H1 (cell line): ENCODE data around the gene C20orf96. TPM values are rescaled to one million over a fixed set of nuclear protein-coding genes. Genes with fewer than 3 reads are reported as not detected.
A peak's percentile ranks its signal among the peaks of the same experiment; 100 is the strongest.

Experiments used
- CTCF ChIA-PET: fragments of 300-600 bp; sonication (Branson Sonifier 250); formaldehyde crosslinking; loops from one replicate; lab custom pipeline; 2021; ENCODE audit not compliant: partially characterized antibody; lab: Charles Lee
- POLR2A ChIA-PET: fragments of 300-600 bp; sonication (Branson Sonifier 250); formaldehyde crosslinking; loops from one replicate; lab custom pipeline; 2021; ENCODE audit warnings: inconsistent platforms; ENCODE audit not compliant: partially characterized antibody; lab: Charles Lee
- DNase-seq, 2 experiments: peaks; one replicate each; pipeline versions ENCODE4 v3.0.0 to v3.0.0-alpha.2; 2010 to 2022; ENCODE audit warnings: low spot score in 2 of 2, low read depth in 1 of 2, mixed read lengths in 1 of 2
- FAIRE-seq: peaks from 2 replicates; lab custom pipeline; 2011; peaks lifted over from hg19 to GRCh38; lab: Jason Lieb, UNC
- H2AFZ ChIP-seq: 2 replicates; pipeline ENCODE4 v1.8.1; 2012; ENCODE audit warnings: low read length, inconsistent platforms
- H2AK5ac ChIP-seq: 2 replicates; pipeline ENCODE4 v1.6.1; 2013; ENCODE audit warnings: low read depth, low read length
- H2BK120ac ChIP-seq: replicated peaks from 2 replicates; pipeline ENCODE3; 2013; ENCODE audit warnings: low read depth, low read length, inconsistent platforms
- H2BK12ac ChIP-seq: 2 replicates; pipeline ENCODE4 v1.6.1; 2013; ENCODE audit warnings: low read depth, low read length
- H2BK15ac ChIP-seq: 2 replicates; pipeline ENCODE4 v1.6.1; 2013; ENCODE audit warnings: low read length
- H2BK20ac ChIP-seq: 2 replicates; pipeline ENCODE4 v1.6.1; 2013; ENCODE audit warnings: low read length
- H2BK5ac ChIP-seq: 2 replicates; pipeline ENCODE4 v1.6.1; 2013; ENCODE audit warnings: low read depth, low read length
- H3K14ac ChIP-seq: 2 replicates; pipeline ENCODE4 v1.6.1; 2013; ENCODE audit warnings: inconsistent platforms; ENCODE audit not compliant: insufficient read length
- H3K18ac ChIP-seq: 2 replicates; pipeline ENCODE4 v1.6.1; 2013; ENCODE audit warnings: low read length; ENCODE audit errors: extremely low read depth
- H3K23ac ChIP-seq: 2 replicates; pipeline ENCODE4 v1.6.1; 2013; ENCODE audit warnings: inconsistent platforms; ENCODE audit not compliant: insufficient read length
- H3K23me2 ChIP-seq: 2 replicates; pipeline ENCODE4 v1.6.1; 2013; ENCODE audit warnings: low read depth, low read length
- H3K27ac ChIP-seq: 2 replicates; pipeline ENCODE4 v1.6.1; 2011; ENCODE audit warnings: low read depth, low read length, inconsistent platforms
- H3K27me3 ChIP-seq, 4 experiments: replicated peaks in 1 of 4; 1 replicate in 1 of 4; 2 replicates in 3 of 4; pipeline versions ENCODE4 v1.6.1 to v1.8.1; 2011 to 2013; ENCODE audit warnings: low read length in 3 of 4, mild to moderate bottlenecking in 3 of 4, inconsistent platforms in 2 of 4, mixed read lengths in 2 of 4, moderate library complexity in 1 of 4; ENCODE audit not compliant: control insufficient read depth in 3 of 4, insufficient read depth in 3 of 4; ENCODE audit errors: extremely low read depth in 1 of 4
- H3K36me3 ChIP-seq, 4 experiments: 2 replicates each; pipeline versions ENCODE4 v1.6.1 to v1.8.1; 2011 to 2013; ENCODE audit warnings: mild to moderate bottlenecking in 4 of 4, low read length in 3 of 4, moderate library complexity in 2 of 4, control low read depth in 1 of 4, inconsistent platforms in 1 of 4; ENCODE audit not compliant: insufficient read depth in 4 of 4, control insufficient read depth in 2 of 4
- H3K4ac ChIP-seq: replicated peaks from 2 replicates; pipeline ENCODE3; 2013; ENCODE audit warnings: low read length, low read depth, mixed read lengths, inconsistent platforms; ENCODE audit not compliant: insufficient read length
- H3K4me1 ChIP-seq, 4 experiments: replicated peaks in 1 of 4; 1 replicate in 1 of 4; 2 replicates in 3 of 4; pipeline versions ENCODE4 v1.6.1 to v1.8.1; 2011 to 2013; ENCODE audit warnings: low read length in 3 of 4, inconsistent platforms in 2 of 4, mixed read lengths in 1 of 4; ENCODE audit not compliant: insufficient read depth in 4 of 4, control insufficient read depth in 3 of 4
- H3K4me2 ChIP-seq, 2 experiments: 2 replicates each; pipeline versions ENCODE4 v1.6.1 to v1.8.1; 2011 to 2013; ENCODE audit warnings: low read depth in 2 of 2, low read length in 2 of 2, control low read depth in 1 of 2, inconsistent platforms in 1 of 2, mild to moderate bottlenecking in 1 of 2; ENCODE audit not compliant: insufficient read depth in 1 of 2
- H3K4me3 ChIP-seq, 4 experiments: fragments of 200-600, 300-600 bp in 1 of 4; sonication (generic), shearing (Covaris generic), sonication (Bioruptor Twin) in 1 of 4; 2 replicates each; pipeline versions ENCODE4 v1.5.1 to v1.8.1; 2011 to 2016; ENCODE audit warnings: low read length in 4 of 4, low read depth in 3 of 4, control low read depth in 2 of 4, inconsistent platforms in 2 of 4, mild to moderate bottlenecking in 2 of 4, mixed read lengths in 1 of 4, moderate library complexity in 1 of 4; ENCODE audit not compliant: insufficient read depth in 2 of 4; ENCODE audit errors: extremely low read depth in 1 of 4
- H3K56ac ChIP-seq: replicated peaks from 2 replicates; pipeline ENCODE3; 2013; ENCODE audit warnings: low read depth, mild to moderate bottlenecking, mixed read lengths, low read length, inconsistent platforms; ENCODE audit not compliant: insufficient read length
- H3K79me1 ChIP-seq: 2 replicates; pipeline ENCODE4 v1.6.1; 2013; ENCODE audit warnings: low read depth, low read length, control low read depth
- H3K79me2 ChIP-seq, 2 experiments: 2 replicates each; pipeline versions ENCODE4 v1.6.1 to v1.8.1; 2012 to 2013; ENCODE audit warnings: low read length in 2 of 2, mild to moderate bottlenecking in 2 of 2, inconsistent platforms in 1 of 2; ENCODE audit not compliant: insufficient read depth in 2 of 2, control insufficient read depth in 1 of 2
- H3K9ac ChIP-seq, 4 experiments: replicated peaks in 1 of 4; 1 replicate in 1 of 4; 2 replicates in 3 of 4; pipeline versions ENCODE4 v1.6.1 to v1.8.1; 2011 to 2013; ENCODE audit warnings: low read depth in 3 of 4, low read length in 3 of 4, control low read depth in 2 of 4, mild to moderate bottlenecking in 2 of 4, moderate library complexity in 2 of 4, inconsistent platforms in 1 of 4; ENCODE audit errors: extremely low read depth in 1 of 4
- H3K9me3 ChIP-seq, 2 experiments: 2 replicates each; pipeline versions ENCODE4 v1.6.1 to v1.8.1; 2012 to 2013; ENCODE audit warnings: mild to moderate bottlenecking in 2 of 2, moderate library complexity in 2 of 2, control low read depth in 1 of 2, inconsistent platforms in 1 of 2, low read depth in 1 of 2, low read length in 1 of 2, mixed read lengths in 1 of 2; ENCODE audit not compliant: insufficient read depth in 2 of 2
- H4K20me1 ChIP-seq, 2 experiments: replicated peaks in 1 of 2; 2 replicates each; pipeline versions ENCODE3 to v1.8.1; 2011 to 2013; ENCODE audit warnings: inconsistent platforms in 2 of 2, low read length in 2 of 2, mild to moderate bottlenecking in 1 of 2; ENCODE audit not compliant: insufficient read depth in 2 of 2, control insufficient read depth in 1 of 2
- H4K5ac ChIP-seq: 2 replicates; pipeline ENCODE4 v1.6.1; 2013; ENCODE audit warnings: low read length, low read depth, mixed read lengths, inconsistent platforms; ENCODE audit not compliant: insufficient read length
- H4K8ac ChIP-seq: 2 replicates; pipeline ENCODE4 v1.8.0; 2013; ENCODE audit warnings: mild to moderate bottlenecking, moderate library complexity, low read length, inconsistent platforms; ENCODE audit not compliant: insufficient read depth; ENCODE audit errors: extremely low read depth
- H4K91ac ChIP-seq: replicated peaks from 2 replicates; pipeline ENCODE3; 2013; ENCODE audit warnings: low read length, mixed read lengths, inconsistent platforms; ENCODE audit not compliant: insufficient read length
- CHD1 ChIP-seq: IDR thresholded peaks from 2 replicates; pipeline ENCODE4 v1.6.1; 2012; ENCODE audit warnings: low read depth, low read length, improper control_type of control experiment
- HDAC2 ChIP-seq, 2 experiments: fragments of 300-600 bp in 1 of 2; sonication (generic) in 1 of 2; IDR thresholded peaks; 2 replicates each; pipeline ENCODE4 v1.6.1; 2011 to 2012; ENCODE audit warnings: low read depth in 2 of 2, low read length in 2 of 2, mild to moderate bottlenecking in 2 of 2, moderate library complexity in 2 of 2, borderline replicate concordance in 1 of 2, inconsistent platforms in 1 of 2
- KDM4A ChIP-seq: IDR thresholded peaks from one replicate; pipeline ENCODE4 v1.7.1; 2012; ENCODE audit warnings: low read depth, mild to moderate bottlenecking, moderate library complexity, low read length, inconsistent platforms; ENCODE audit not compliant: severe bottlenecking
- POLR2A ChIP-seq, 2 experiments: IDR thresholded peaks; 1 replicate in 1 of 2; 2 replicates in 1 of 2; pipeline ENCODE4 v1.6.1; 2011; ENCODE audit warnings: low read depth in 2 of 2, low read length in 2 of 2, mild to moderate bottlenecking in 2 of 2; ENCODE audit errors: control extremely low read depth in 1 of 2
- POLR2AphosphoS5 ChIP-seq: IDR thresholded peaks from 2 replicates; pipeline ENCODE4 v1.6.1; 2011; ENCODE audit warnings: low read depth, low read length
- RNF2 ChIP-seq: fragments of 200-900, 300-1000 bp; sonication (generic); IDR thresholded peaks from 2 replicates; pipeline ENCODE4 v1.7.1; 2016; ENCODE audit warnings: borderline replicate concordance, low read depth, mild to moderate bottlenecking, antibody characterized with exemption, low read length; ENCODE audit not compliant: poor library complexity, severe bottlenecking; ENCODE audit errors: missing control alignments
- SP4 ChIP-seq: IDR thresholded peaks from 2 replicates; pipeline ENCODE4 v1.6.1; 2012; ENCODE audit warnings: low read length, inconsistent platforms
- TBP ChIP-seq: IDR thresholded peaks from 2 replicates; pipeline ENCODE4 v1.6.1; 2011; ENCODE audit warnings: low read depth, low read length, improper control_type of control experiment
- YY1 ChIP-seq: IDR thresholded peaks from 2 replicates; pipeline ENCODE4 v1.6.1; 2011; ENCODE audit warnings: low read depth, mild to moderate bottlenecking, low read length
- WGBS, 2 experiments: shearing (Covaris generic) in 1 of 2; methylation state at CpG; one replicate each; pipeline versions ENCODE4 v1.1.6 to v1.1.7; 2013 to 2015; ENCODE audit warnings: low lambda C conversion rate in 2 of 2, mixed read lengths in 2 of 2, inconsistent platforms in 1 of 2, low coverage in 1 of 2, missing lambda C conversion rate in 1 of 2; ENCODE audit not compliant: insufficient replicate concordance in 2 of 2, insufficient coverage in 1 of 2, insufficient read length in 1 of 2; ENCODE audit errors: extremely low coverage in 1 of 2, missing lambda C conversion rate in 1 of 2; 5-methylcytosine and 5-hydroxymethylcytosine counted together
- polyA plus RNA-seq, 7 experiments: library from polyadenylated mRNA; depleted of rRNA in 3 of 7; stranded (reverse) in 5 of 7; unstranded in 2 of 7; fragments of >200 nt in 5 of 7; fragments of 200-250 nt in 2 of 7; gene quantifications; 1 replicate in 5 of 7; 2 replicates in 1 of 7; 4 replicates in 1 of 7; pipeline versions ENCODE4 v1.2.1 to v1.2.3, GENCODE V29; 2011 to 2013; ENCODE audit warnings: missing spikeins in 2 of 7, mixed read lengths in 2 of 7
- total RNA-seq: library from RNA; stranded (reverse); fragmentation: NEBNext Ultra II Directional; extraction: Animal tissue kit (Norgen Biotek cat#: 25700); gene quantifications from 2 replicates; pipeline ENCODE4 v1.2.1, GENCODE V29; 2021

Gene C20orf96
- total and polyA plus RNA-seq, 2 of the 8 experiments (the other 6 are each of a cell fraction or from before 2014, with no cell fraction given), result 19.2 to 21.0 TPM

GRCh38 chr20:297925-298775 lies 7.6 kb upstream of the C20orf96 start:
- DNase-seq, result peak in 1 of 2 experiments; percentile 65
- FAIRE-seq, result no peak
- CTCF ChIA-PET, result interaction anchor here (3.4 to 7.8 kb wide), 5 partner anchors 12 to 32 kb away, joined by 17 to 36 read pairs (median 26); partner anchors contain the start of gene SOX12
- 0 out of 2 replicates have a peak, but pooled peaks have one; percentile 32 for TF ChIP-seq TBP
- TF ChIP-seq POLR2A (IDR thresholded peaks at IDR 0.05; ENCODE audit: control extremely low read depth in 1 of 2, low read depth in 2 of 2, low read length in 2 of 2), result peak in 1 of 2 experiments; percentile 48; a peak in 2 of 3 replicates
- no peak for TF ChIP-seq YY1
- no peak for TF ChIP-seq SP4
- peak; percentile 19 for TF ChIP-seq KDM4A
- TF ChIP-seq HDAC2 (IDR thresholded peaks at IDR 0.05; ENCODE audit: borderline replicate concordance in 1 of 2, low read depth in 2 of 2, low read length in 2 of 2), result 0 out of 4 replicates have a peak, but pooled peaks of 1 of the 2 experiments have one; percentile 54
- TF ChIP-seq RNF2, result no peak
- 0 out of 2 replicates have a peak, but pooled peaks have one; percentile 14 for TF ChIP-seq CHD1
- peak; percentile 61; the same call in 1 of the 2 replicates for TF ChIP-seq POLR2AphosphoS5

More at GRCh38 chr20:297925-298775, 7.6 kb upstream of the C20orf96 start:
- Histone ChIP-seq H4K5ac (peak overlapping the region; percentile 17), H3K9me3 (no peaks in the 10 kb centered on the region; a peak in 1 of 4 replicates), H2BK15ac (peak overlapping the region; percentile 65; the same call in 1 of the 2 replicates), H3K4me3 (peak overlapping the region; percentile 69 to 99 (median 96)), H2BK12ac (peak overlapping the region; percentile 69; the same call in 1 of the 2 replicates), H3K27me3 (peaks cover 0 to 7% (median 2%) of the 10 kb centered on the region in 4 experiments; a peak in 3 of 7 replicates), H3K14ac (no peak overlapping the region), H2AFZ (no peak overlapping the region), H3K4me1 (peaks cover 14 to 30% (median 18%) of the 10 kb centered on the region in 4 experiments), H2BK20ac (no peak overlapping the region), H3K79me1 (peaks cover 3% of the 10 kb centered on the region; the same call in 1 of the 2 replicates), H2BK5ac (peak overlapping the region; percentile 53), H3K4me2 (peak overlapping the region; percentile 81 to 94), H2BK120ac (peak overlapping the region; percentile 49), H3K18ac (peak overlapping the region; percentile 19), H3K9ac (peak overlapping the region; percentile 78 to 95 (median 92)), H3K4ac (peak overlapping the region; percentile 63), H3K23me2 (peaks cover 17% of the 10 kb centered on the region), H4K91ac (peak overlapping the region; percentile 50), H2AK5ac (no peak overlapping the region; the same call in 1 of the 2 replicates), H4K20me1 (peaks cover 6 to 11% of the 10 kb centered on the region in 2 experiments), H3K56ac (peak overlapping the region; percentile 71), H3K79me2 (peaks cover 11 to 35% of the 10 kb centered on the region in 2 experiments; a peak in 3 of 4 replicates), H3K27ac (peak overlapping the region; percentile 90), H4K8ac (peak overlapping the region; percentile 95), H3K36me3 (no peaks in the 10 kb centered on the region), H3K23ac (no peak overlapping the region)
- POLR2A ChIA-PET, result interaction anchor here (1.0 to 9.4 kb wide), 7 partner anchors 12 to 1531 kb away, joined by 3 to 85 read pairs (median 5); partner anchors contain the start of gene NRSN2
- 1% methylated on average over 58 of the region's 75 CpGs; no CpG with 5 or more reads in 1 of the 2 experiments for WGBS, 2 experiments
